HG03060 (cell line): ENCODE results near the gene SLC9A3.

Source experiments
- ATAC-seq: cut with Tn5 transposase; IDR thresholded peaks from one replicate; pipeline ENCODE4 v1.9.1; 2021; ENCODE audit warnings: low read depth, moderate number of reproducible peaks; ENCODE audit not compliant: unreplicated experiment

The SLC9A3 gene

DNA sequence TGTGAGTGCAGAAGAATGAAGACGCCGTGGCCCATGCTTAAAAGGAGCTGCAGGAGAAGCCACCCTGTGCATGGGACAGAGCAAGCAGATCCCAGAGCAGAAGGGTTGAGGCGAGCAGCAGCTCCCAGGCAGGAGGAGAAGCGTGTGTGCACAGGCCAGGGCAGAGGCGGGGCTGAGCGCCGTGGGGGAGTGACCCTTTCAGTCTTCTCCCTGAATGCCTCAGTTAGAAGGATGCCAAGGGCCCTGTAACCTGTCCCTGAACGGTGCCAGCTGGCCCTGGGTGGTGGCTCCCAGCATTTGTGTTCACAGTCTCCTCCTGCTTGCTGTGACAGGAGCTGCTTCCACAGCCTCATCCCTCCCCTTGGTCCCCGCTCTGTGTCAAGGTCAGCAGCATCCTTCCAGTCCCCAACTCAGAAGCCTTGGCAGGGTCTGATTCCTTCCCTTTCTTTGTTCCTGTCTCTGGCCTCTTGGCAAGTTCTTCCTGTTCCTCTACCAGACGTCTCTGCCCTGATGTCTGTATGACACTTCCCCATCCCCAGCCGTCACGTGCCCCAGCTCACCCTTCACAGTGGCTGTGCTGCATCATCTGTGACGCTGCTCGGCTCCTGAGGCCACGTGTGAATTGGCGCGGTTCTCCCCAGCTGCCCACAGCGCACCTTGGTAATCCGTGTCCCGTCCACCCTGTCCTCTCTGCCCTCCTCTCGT, 76.0 kb downstream of the SLC9A3 start:
- ATAC-seq: no peak

DNA sequence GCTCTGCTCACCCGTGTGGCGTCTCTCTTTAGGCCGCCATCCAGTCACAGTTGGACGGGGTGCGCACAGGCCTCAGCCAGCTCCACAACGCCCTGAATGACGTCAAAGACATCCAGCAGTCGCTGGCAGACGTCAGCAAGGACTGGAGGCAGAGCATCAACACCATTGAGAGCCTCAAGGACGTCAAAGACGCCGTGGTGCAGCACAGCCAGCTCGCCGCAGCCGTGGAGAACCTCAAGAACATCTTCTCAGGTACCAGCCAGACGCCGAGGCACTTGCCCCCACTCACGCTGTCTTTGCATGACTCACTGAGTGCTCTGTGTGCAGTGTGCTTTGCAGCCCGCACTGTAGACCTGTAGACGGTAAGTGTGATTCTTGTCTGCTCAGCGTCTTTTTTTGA, 76.7 kb downstream of the SLC9A3 start:
- ATAC-seq: no peak

DNA sequence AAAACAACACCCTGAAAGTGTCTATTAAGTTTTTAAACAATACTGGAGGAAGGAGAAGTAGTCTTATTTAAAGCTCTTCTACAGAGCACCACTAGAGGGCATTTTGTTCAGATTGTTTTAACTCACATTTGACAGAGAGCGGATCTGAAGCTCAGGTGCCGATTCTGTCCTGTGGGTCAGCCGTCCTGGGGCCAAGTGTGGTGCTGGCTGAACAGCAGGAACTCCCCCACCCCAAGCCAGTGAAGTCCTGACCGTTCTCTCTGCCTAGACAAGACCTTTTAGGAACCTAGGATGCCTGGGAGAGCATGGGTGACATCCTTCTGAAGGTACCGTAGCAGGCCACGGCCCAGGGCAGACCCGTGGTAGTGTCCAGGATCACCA, 77.4 kb downstream of the SLC9A3 start:
- ATAC-seq: no peak

DNA sequence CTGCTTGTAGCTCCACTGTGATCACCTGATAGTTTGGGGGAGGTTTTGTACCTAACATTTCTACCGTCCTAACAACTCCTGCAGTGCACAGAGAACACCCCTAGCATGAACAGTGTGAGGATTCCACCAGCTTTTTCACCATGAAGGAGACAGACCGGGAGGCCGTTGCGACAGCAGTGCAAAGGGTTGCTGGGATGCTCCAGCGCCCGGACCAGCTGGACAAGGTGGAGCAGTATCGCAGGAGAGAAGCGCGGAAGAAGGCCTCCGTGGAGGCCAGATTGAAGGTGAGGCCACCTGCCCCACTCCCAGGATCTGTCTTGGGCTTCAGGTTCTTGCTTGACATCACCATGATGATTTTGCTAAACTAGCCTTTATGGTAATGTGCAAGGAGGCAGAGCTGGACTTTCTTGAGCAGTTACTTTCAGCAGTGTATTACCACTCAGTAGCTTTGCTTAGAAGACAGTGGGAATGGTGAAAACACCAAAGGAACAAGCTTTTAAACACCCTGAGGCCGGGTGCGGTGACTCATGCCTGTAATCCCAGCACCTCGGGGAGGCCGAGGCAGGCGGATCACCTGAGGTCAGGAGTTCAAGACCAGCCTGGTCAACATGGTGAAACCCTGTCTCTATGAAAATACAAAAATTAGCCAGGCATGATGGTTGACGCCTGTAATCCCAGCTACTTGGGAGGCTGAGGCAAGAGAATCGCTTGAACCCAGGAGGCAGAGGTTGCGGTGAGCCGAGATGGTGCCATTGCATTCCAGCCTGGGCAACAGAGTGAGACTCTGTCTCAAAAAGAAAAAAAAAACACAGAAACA, 78.0 kb downstream of the SLC9A3 start:
- no peak for ATAC-seq

DNA sequence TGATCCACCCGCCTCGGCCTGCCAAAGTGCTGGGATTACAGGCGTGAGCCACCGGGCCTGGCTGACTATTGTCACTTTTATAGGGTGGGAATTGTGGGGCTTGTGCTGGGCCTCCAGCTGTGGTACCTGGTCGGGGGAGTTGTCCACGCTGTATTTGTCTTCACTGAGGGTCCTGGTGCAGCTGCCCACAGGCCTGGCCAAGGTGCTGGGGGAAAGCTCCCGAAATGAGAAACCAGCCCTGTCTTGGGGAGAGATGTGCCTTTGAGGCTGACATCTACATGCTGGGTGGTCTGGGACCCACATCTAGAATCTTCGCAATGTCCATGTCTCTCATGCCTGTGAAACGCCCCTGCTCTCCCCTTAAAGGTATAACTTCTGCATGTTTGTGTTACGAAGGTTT, 78.7 kb downstream of the SLC9A3 start:
- no peak for ATAC-seq

DNA sequence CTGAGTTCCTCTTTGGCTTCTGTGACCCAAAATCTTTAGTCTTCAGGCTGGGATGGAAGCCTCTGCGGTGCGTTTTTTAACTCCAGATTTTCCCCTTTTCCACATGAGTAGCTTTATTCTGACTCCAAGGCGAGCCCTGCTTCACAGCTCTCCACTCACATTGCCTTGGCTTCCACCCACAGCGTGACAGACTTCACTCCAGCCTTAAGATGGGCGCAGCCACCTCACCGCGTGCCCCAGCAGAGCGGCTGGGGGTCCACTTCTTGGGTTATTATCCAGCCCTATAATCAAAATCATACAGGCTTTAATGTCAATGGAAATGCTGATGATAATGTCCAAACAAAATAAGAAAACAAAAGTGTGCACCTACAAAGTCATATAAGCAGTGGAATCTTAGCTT, 80.0 kb downstream of the SLC9A3 start:
- ATAC-seq: no peak

DNA sequence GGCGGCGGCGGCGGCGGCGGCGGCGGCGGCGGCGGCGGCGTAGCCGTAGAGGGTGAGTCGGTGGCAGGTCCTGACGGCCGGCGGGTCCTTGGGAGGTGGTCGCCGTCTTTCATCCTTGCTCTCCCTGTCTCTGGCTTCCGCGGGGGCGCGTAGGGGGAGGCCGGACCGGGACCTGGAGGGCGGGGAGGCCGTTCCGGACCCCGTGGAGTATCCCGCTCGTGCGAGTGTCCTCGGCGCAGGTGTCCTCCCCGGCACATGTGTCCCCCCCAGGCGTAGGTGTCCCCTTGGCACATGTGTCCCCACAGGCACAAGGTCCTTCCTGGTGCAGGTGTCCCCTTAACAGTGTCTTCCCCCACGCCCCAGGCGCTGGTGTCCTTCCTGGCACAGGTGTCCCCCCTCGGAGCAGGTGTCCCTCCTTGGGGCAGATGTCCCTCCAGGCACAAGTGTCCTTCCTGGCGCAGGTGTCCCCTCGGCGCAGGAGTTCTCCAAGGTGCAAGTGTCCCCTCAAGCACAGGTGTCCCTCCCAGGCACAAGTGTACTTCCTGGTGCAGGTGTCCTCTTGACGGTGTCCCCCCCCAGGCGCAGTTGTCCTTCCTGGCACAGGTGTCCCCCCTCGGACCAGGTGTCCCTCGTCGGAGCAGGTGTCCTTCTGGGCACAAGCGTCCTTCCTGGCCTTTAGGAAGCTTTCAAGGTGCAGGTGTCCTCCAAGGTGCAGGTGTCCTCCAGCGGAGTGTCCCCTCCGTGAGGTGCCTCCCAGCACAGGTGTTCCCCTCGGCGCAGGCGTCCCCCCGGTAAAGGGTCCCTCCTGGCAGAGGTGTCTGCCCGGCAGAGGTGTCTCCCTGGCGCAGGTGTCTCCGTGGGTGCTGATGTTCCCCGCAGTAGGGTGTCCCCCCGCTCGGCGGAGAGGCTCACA, 80.8 kb downstream of the SLC9A3 start:
- ATAC-seq: no peak

DNA sequence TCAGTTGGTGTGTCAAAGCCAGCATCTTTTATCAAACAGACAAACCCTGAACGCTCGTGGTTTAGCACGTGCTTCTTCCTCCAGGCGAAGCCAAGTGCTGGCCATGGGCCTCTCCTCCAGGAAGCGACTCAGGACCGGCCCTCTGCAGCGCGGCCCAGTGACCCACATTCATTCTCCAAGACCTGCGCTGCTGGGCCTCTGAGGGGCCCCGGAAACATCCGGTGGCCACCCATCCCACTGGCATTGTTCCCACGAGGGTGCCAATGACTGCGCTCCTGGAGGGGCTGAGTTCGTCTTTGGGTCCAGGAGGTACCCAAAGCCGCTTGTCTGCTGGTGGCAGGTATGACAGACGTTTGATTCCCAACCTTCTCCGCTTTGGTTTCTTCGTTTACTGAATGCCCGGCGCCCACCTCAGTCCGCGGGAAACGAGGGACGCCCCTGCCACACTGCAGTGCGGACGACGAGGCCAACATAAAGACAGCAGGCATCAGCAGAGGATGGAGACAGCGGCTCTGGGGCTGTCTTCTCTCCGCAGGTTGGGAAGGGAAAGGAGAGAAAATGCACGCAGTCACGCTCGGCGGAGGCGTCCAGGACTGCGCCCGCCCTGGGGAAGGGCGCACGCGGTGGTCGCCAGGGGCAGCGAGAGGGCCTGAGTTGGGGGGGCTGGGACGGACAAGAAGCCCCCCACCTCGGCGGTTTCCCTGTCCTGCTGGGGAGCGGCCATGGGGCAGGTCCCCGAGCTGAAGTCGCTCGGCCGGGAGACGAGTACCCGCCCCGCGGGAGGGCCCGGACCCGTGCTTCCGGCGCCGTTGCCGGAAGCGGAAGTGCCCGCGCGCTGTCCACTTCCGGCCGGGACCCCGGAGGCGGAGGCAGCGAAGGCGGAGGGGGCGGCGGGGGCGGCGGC, 81.7 kb downstream of the SLC9A3 start, which contains the start of gene EXOC3:
EXOC3 (plus strand) TSS at position 842 of the 904 bp plus-strand sequence. CDS start 3,030 bp downstream, outside the sequence.
- no peak for ATAC-seq

DNA sequence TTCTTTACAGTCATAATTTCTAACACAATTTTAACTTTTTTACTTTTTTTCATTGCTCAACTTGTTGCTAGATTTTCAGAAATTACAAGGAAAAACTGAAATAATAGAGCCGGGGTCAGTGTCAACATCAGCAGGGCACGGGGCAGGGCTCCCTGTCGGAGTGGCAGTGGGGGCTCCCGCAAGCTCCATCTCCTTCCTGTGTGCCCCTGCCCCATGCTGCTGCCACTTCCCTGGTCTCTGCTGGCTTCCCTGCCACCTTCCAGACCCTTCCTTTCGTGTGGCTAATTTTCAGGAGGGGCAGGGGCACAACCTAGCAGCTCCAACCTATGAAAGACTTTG, 82.3 kb downstream of the SLC9A3 start:
- no peak for ATAC-seq

DNA sequence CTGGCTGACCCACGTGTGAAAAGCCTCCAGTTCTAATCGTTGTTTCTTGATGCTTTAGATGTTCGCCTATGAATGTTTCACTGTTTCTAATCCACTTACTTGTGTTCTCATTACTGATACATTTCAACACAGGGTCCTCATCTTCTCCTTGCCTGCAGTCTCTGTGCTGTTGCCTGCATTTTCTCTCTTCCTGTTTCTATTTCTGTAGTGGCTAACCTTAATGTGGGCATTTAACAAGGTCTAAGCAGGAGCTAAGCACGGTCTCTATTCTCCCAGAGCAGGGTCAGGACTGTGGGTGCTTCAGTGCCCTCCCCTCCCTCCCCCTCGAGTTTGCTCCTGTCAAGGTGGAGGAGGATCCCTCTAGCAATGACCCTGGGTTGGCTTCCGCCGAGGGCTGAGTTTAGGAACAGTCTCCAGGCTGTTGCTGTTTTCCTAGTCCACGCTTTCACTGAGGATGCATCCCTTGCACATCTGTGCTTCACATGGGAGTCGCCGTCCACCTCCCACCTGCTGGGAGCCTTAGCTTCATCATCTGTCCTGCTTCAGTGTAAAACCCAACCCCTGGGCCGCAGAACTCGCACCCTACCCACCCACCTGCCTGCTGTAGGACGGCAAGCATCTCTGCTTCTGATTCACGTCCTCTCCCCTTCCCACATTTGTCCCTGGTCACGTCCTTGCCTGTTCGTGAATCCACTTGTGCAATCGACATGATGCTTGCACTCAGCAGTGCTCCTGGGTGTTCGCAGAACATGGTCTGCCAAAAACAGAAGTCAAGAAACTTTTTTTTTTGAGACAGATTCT, 83.6 kb downstream of the SLC9A3 start:
- ATAC-seq: no peak

DNA sequence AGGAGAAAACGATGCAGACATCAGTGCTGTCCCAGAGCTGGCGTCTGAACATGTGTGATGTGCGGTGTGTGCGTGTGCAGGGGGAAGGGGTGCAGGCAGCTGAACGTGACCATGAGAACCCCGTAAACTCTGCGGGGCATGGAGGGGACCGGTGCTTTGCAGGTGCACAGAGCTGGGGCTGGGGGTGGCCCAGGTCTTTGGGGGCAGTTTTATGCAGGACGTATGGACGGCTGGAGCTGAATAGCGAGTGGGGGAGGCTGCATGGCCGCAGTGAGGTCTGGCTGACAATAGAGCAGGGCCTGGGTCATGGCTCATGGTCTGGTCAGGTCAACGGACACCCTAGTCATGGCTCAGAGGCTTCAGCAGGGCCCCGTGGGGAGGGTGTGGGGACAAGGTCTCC, 84.6 kb downstream of the SLC9A3 start:
- ATAC-seq: no peak

DNA sequence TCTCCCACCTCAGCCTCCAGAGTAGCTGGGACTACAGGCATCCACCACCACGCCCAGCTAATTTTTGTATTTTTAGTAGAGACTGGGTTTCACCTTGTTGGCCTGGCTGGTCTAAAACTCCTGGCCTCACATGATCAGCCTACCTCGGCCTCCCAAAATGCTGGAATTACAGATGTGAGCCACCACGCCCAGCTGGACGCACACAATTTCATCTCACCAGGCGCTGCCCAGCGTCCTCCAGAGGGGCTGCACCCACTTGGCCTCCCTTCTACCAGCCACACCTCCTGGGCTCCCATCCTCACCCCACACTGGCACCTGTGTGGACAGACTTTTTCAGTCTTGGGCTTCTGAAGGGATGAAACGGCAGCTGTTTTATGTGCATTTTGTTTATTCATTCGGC, 85.1 kb downstream of the SLC9A3 start:
- no peak for ATAC-seq

DNA sequence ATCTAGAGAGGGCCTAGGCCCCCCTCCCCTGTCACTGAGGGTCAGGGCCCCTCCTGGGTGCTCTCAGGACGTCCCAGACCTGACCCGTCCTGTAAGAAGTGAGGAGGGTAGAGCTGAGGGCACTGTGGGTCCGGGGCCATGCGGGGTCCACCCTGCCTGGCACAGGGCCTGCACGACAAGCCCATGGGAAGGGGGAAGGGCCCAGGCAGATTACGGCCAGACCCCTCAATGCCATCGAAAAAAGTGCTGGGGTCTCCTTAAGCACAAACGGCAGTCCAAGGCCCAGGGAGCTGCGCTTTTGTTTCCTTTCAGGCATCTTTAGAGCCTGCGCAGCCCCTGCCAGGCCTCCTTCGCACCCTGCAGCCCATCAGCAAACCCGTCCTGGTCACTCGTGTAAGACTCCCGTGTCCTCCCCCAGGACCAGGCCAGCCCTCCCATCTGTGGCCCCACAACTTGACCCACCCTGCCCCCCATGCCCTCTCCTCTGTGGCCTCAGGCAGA, 85.7 kb downstream of the SLC9A3 start:
- no peak for ATAC-seq

DNA sequence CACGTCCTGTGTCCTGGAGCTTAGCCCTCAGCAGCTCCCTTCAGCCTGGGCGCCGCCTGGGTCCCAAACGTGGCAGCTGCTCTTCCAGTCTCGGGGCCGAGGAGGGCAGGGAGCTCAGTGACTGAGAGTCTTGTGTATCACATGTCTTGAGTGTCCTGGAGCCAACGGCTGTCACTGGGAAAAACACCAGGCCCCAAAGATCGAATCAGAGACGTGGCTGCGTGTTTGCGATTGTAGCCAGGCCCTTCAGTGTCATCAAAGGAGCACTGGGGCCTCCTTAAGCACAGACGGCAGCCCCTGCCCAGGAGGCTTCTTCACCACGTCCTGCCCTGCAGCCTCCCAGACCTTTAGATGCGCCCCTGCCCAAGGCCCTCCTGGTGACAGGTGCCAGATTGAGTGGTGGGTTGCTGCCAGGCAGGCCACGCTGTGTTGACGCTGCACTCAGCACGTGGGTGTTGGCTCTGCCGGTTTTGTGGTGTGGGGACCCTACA, 86.9 kb downstream of the SLC9A3 start:
- no peak for ATAC-seq

DNA sequence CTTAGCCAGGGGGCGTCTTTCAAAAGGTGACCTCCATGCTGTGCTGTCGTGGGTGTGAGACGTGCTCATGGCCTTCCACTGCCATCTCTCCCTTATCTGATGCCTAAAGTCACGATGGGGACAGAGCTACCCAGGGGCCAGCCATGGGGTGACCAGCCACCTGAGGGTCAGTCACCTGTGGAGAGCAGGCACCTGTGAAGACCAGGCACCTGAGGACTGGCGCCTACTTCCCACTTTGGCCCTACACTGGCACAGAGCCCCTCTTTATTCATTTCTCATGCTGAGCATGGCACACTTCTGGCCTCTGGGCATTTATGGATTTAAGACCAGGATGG, 87.6 kb downstream of the SLC9A3 start:
- ATAC-seq: no peak

DNA sequence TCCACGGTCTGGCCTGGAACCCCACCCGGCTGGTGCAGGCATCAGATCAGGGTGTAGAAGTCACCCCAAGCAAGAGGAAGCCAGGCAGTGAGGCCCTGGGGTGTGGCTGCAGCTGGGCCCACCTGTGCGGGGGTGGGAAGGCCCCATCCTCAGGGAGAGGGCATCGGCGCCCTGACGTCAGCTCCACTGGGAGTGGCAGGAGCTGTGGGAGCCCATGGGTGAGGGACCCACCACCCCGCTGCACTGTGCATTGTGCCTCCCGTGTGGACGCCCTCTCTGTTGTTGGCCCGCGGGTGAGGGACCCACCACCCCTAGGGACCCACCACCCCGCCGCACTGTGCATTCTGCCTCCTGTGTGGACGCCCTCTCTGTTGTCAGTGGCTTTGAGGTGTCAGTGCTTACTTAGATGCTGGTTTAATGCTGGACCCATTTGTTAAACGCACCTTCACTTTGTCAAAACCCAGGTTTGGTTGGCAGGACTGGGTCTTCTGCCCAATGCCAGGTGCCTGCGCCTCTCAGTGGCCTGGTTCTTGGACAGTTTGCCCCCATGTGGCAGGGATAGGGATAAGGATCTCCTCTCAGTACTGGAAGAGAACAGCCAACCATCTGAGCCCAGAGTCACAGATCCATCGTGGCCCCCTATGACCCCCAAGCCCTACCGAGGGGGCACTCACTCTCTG, 88.1 kb downstream of the SLC9A3 start:
- ATAC-seq: no peak

DNA sequence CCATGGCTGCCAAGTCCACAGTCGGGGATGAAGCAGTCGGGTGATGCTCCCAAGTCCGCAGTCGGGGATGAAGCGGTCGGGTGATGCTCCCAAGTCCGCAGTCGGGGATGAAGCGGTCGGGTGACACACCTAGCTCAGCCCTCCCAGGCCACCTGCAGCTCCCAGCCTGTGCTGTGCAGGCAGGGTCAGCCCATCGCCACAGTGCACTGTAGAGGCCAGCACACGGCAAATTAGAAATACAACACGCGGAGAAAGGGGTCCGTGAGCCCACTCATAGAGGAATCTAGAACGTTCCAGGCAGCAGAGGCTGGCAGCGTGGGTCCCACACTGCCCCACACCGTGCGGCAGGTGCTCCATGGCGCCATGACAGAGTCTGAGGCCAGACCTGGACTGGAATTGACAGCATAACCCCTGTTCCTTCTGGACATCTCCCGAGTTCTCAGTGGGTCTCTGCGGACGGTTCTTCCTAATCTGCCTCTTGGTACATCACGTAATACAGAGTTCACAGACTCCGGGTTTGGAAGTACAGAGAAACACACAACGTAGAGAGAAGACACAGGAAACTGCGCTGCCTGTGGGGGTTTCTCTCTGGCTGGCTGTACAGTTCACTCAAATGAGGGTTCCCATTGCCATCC, 89.0 kb downstream of the SLC9A3 start:
- no peak for ATAC-seq
